CD4-positive, alpha-beta T cell (primary cell): ENCODE results near the gene CLSTN3. TPM values are rescaled to one million over a fixed set of nuclear protein-coding genes. Genes with fewer than 3 reads are reported as not detected.

ENCODE experiments used
- ATAC-seq: fragments of 200-7000 bp; cut with Tn5 transposase; one replicate; pipeline ENCODE4 v1.10.0; 2022; ENCODE audit warnings: mild to moderate bottlenecking; ENCODE audit not compliant: poor library complexity
- CTCF ChIA-PET: fragments of 350-600 bp; sonication (Branson Sonifier 250); formaldehyde crosslinking; loops from one replicate; lab custom pipeline; 2021; ENCODE audit warnings: antibody characterized with exemption, inconsistent platforms; lab: Charles Lee
- POLR2A ChIA-PET: fragments of 350-600 bp; sonication (Branson Sonifier 250); formaldehyde crosslinking; loops from one replicate; lab custom pipeline; 2021; ENCODE audit warnings: antibody characterized with exemption, inconsistent platforms; lab: Charles Lee
- DNase-seq, 14 experiments: peaks; one replicate each; pipeline ENCODE4 v3.0.0-alpha.2; 2013 to 2020; ENCODE audit warnings: mixed read lengths in 2 of 14
- H3K27ac ChIP-seq, 2 donors: one replicate each; pipeline versions ENCODE4 v1.5.1 to v1.7.0; 2013; ENCODE audit warnings: low read length in 2 of 2, low read depth in 1 of 2, mild to moderate bottlenecking in 1 of 2
- H3K27me3 ChIP-seq, 2 experiments: 1 replicate in 1 of 2; 2 replicates in 1 of 2; pipeline versions ENCODE4 v1.6.1 to v1.7.0; 2013; ENCODE audit warnings: low read length in 2 of 2, control low read depth in 1 of 2, mild to moderate bottlenecking in 1 of 2, moderate library complexity in 1 of 2; ENCODE audit not compliant: insufficient read depth in 2 of 2, control insufficient read depth in 1 of 2
- H3K36me3 ChIP-seq: one replicate; pipeline ENCODE4 v1.6.1; 2013; ENCODE audit warnings: low read length, control low read depth; ENCODE audit not compliant: insufficient read depth
- H3K4me1 ChIP-seq: one replicate; pipeline ENCODE4 v1.6.1; 2013; ENCODE audit warnings: low read length, control low read depth; ENCODE audit not compliant: insufficient read depth
- H3K4me3 ChIP-seq: one replicate; pipeline ENCODE4 v1.5.1; 2013; ENCODE audit warnings: mild to moderate bottlenecking, low read length, moderate library complexity
- H3K9me3 ChIP-seq, 2 experiments: 1 replicate in 1 of 2; 2 replicates in 1 of 2; pipeline versions ENCODE4 v1.6.1 to v1.7.0; 2013; ENCODE audit warnings: low read length in 2 of 2, mild to moderate bottlenecking in 2 of 2, control low read depth in 1 of 2, moderate library complexity in 1 of 2; ENCODE audit not compliant: control insufficient read depth in 1 of 2, insufficient read depth in 1 of 2
- H3K27ac Mint-ChIP-seq: one replicate; pipeline ENCODE4 v1.8.0; 2020; ENCODE audit warnings: mixed read lengths
- H3K27me3 Mint-ChIP-seq: one replicate; pipeline ENCODE4 v1.8.0; 2021; ENCODE audit warnings: mixed read lengths
- H3K36me3 Mint-ChIP-seq: one replicate; pipeline ENCODE4 v1.8.0; 2021; ENCODE audit warnings: low read depth, mixed read lengths
- H3K4me1 Mint-ChIP-seq: one replicate; pipeline ENCODE4 v1.8.0; 2021; ENCODE audit warnings: low read depth, mixed read lengths
- H3K4me3 Mint-ChIP-seq: one replicate; pipeline ENCODE4 v1.8.0; 2020; ENCODE audit warnings: mild to moderate bottlenecking, mixed read lengths
- H3K9me3 Mint-ChIP-seq: one replicate; pipeline ENCODE4 v1.8.0; 2020; ENCODE audit warnings: mixed read lengths
- CTCF ChIP-seq: fragments of 200-600 bp; IDR thresholded peaks from one replicate; pipeline ENCODE4 v1.8.0; 2022; ENCODE audit warnings: antibody characterized with exemption, mild to moderate bottlenecking
- intact Hi-C, 2 experiments: fragments of 100-400 bp; cut with DNase I in 1 of 2; cut with micrococcal nuclease in 1 of 2; formaldehyde crosslinking; loops; one replicate each; pipeline versions ENCODE4 v1.15.1 to v1.9.0; 2023 to 2025; cut with DNase I, micrococcal nuclease
- total RNA-seq, 174 experiments: library from RNA in 2 of 174; stranded (reverse) in 2 of 174; gene quantifications; one replicate each; pipeline ENCODE4 v1.2.3 and lab custom pipeline; 2021 to 2026

CLSTN3 gene
- total RNA-seq, 2 experiments from 2014 or later: 29.1 to 33.9 TPM

- ATAC-seq: peak; percentile 59
- Mint-ChIP-seq H3K36me3 (peaks cover 69% of the 10 kb centered on the region), H3K4me1 (no peaks in the 10 kb centered on the region), H3K27me3 (no peaks in the 10 kb centered on the region), H3K9me3 (no peaks in the 10 kb centered on the region), H3K4me3 (no peak overlapping the region), H3K27ac (no peak overlapping the region)
- CTCF ChIA-PET: interaction anchor here (1.4 kb wide), 2 partner anchors 32 to 35 kb away, joined by 3 to 7 read pairs; no protein-coding TSS in a partner anchor
- intact Hi-C loops: no loop called here
- H3K36me3 ChIP-seq: peaks cover 64% of the 10 kb centered on the region
- POLR2A ChIA-PET: interaction anchor here (0.7 to 0.8 kb wide), 2 partner anchors 199 to 219 kb away, joined by 3 to 4 read pairs; no protein-coding TSS in a partner anchor
- peak in 3 of 14 experiments; percentile 40 to 53 (median 53) for DNase-seq
- H3K4me1 ChIP-seq: no peaks in the 10 kb centered on the region
- H3K27me3 ChIP-seq: no peaks in the 10 kb centered on the region
- H3K27ac ChIP-seq: no peak overlapping the region
- TF ChIP-seq CTCF: peak; percentile 80
- H3K4me3 ChIP-seq: no peak overlapping the region
- no peaks in the 10 kb centered on the region for H3K9me3 ChIP-seq
These were observed 14.4 kb downstream of the CLSTN3 start for GRCh38 chr12:7144414-7145120.

- no peak overlapping the region for H3K27ac ChIP-seq
- ChIA-PET CTCF (interaction anchor here (1.4 kb wide), 1 partner anchor 36 kb away, joined by 3 read pairs; no protein-coding TSS in a partner anchor), POLR2A (no interaction called here)
- Mint-ChIP-seq H3K27ac (no peak overlapping the region), H3K9me3 (no peaks in the 10 kb centered on the region), H3K4me3 (no peak overlapping the region), H3K36me3 (peaks cover 74% of the 10 kb centered on the region), H3K27me3 (no peaks in the 10 kb centered on the region), H3K4me1 (no peaks in the 10 kb centered on the region)
- DNase-seq (no peak), ATAC-seq (no peak)
- TF ChIP-seq CTCF: no peak
- intact Hi-C loops: no loop called here
- no peak overlapping the region for H3K4me3 ChIP-seq
- no peaks in the 10 kb centered on the region for H3K27me3 ChIP-seq
- H3K36me3 ChIP-seq: peaks cover 69% of the 10 kb centered on the region
- H3K9me3 ChIP-seq: no peaks in the 10 kb centered on the region
- H3K4me1 ChIP-seq: no peaks in the 10 kb centered on the region
These were observed 15.5 kb downstream of the CLSTN3 start for GRCh38 chr12:7145671-7146070.

- H3K27me3 ChIP-seq: no peaks in the 10 kb centered on the region
- ATAC-seq: no peak
- POLR2A ChIA-PET: no interaction called here
- H3K27ac ChIP-seq: no peak overlapping the region
- Mint-ChIP-seq H3K27ac (no peak overlapping the region), H3K4me3 (no peak overlapping the region), H3K27me3 (no peaks in the 10 kb centered on the region), H3K4me1 (no peaks in the 10 kb centered on the region), H3K36me3 (peaks cover 76% of the 10 kb centered on the region), H3K9me3 (no peaks in the 10 kb centered on the region)
- no peaks in the 10 kb centered on the region for H3K9me3 ChIP-seq
- no peak for DNase-seq
- intact Hi-C loops: no loop called here
- CTCF ChIA-PET: no interaction called here
- no peaks in the 10 kb centered on the region for H3K4me1 ChIP-seq
- H3K4me3 ChIP-seq: no peak overlapping the region
- peaks cover 71% of the 10 kb centered on the region for H3K36me3 ChIP-seq
- no peak for TF ChIP-seq CTCF
These were observed 16.1 kb downstream of the CLSTN3 start for GRCh38 chr12:7146228-7146627.
